SU-DHL-6 (cell line): ENCODE measurements around the gene BBS2.

Experiments used
- CTCF ChIP-seq: fragments of 200-600 bp; sonication (generic); IDR thresholded peaks from one replicate; pipeline ENCODE4 v1.5.1; 2017; ENCODE audit warnings: antibody characterized with exemption, mild to moderate bottlenecking, low read length, moderate library complexity; ENCODE audit not compliant: insufficient read depth, poor library complexity, severe bottlenecking
- EZH2phosphoT487 ChIP-seq: fragments of 200-600 bp; sonication (generic), shearing (Covaris generic); conservative IDR thresholded peaks from 2 replicates; pipeline ENCODE4 v1.6.1; 2018; ENCODE audit warnings: mild to moderate bottlenecking, antibody characterized with exemption, low read length, moderate library complexity, mixed read lengths

- TF ChIP-seq CTCF (no peak), EZH2phosphoT487 (no peak)
Observed at GRCh38 chr16:56549744-56550385, 30.0 kb upstream of the BBS2 start.
